Esophagus squamous epithelium (tissue), 5 donors: ENCODE data around the gene INSRR. TPM values are rescaled to one million over a fixed set of nuclear protein-coding genes. Genes with fewer than 3 reads are reported as not detected.

Experiments used
- DNase-seq: peaks from one replicate; lab custom pipeline; 2025; lab: John Stamatoyannopoulos, UW
- H3K27ac ChIP-seq, 4 donors: fragments of 200-600 bp; sonication (generic); one replicate each; pipeline ENCODE4 v1.5.1; 2016 to 2019; ENCODE audit warnings: mild to moderate bottlenecking in 1 of 4
- H3K27me3 ChIP-seq, 4 donors: fragments of 200-600 bp; sonication (generic); 1 replicate in 3 of 4; 2 replicates in 1 of 4; pipeline versions ENCODE4 v1.5.1 to v1.6.0; 2017 to 2021; ENCODE audit warnings: antibody characterized with exemption in 1 of 4
- H3K36me3 ChIP-seq, 3 donors: fragments of 200-600 bp; sonication (generic); one replicate each; pipeline ENCODE4 v1.5.1; 2016 to 2019
- H3K4me1 ChIP-seq, 3 donors: fragments of 200-600 bp; sonication (generic); one replicate each; pipeline ENCODE4 v1.5.1; 2017 to 2019
- H3K4me3 ChIP-seq, 4 donors: fragments of 200-600 bp; sonication (generic); 1 replicate in 3 of 4; 2 replicates in 1 of 4; pipeline ENCODE4 v1.5.1; 2016 to 2019; ENCODE audit warnings: mild to moderate bottlenecking in 2 of 4, moderate library complexity in 1 of 4
- H3K9me3 ChIP-seq, 3 donors: fragments of 200-600 bp; sonication (generic); one replicate each; pipeline ENCODE4 v1.5.1; 2016 to 2019
- CTCF ChIP-seq, 6 experiments: fragments of 450-650 bp in 4 of 6; fragments of 200-600 bp in 2 of 6; sonication (generic) in 2 of 6; IDR thresholded peaks; one replicate each; pipeline ENCODE4 v1.5.1; 2016 to 2019; ENCODE audit warnings: antibody characterized with exemption in 6 of 6, mild to moderate bottlenecking in 4 of 6, moderate library complexity in 4 of 6
- POLR2A ChIP-seq, 4 donors: fragments of 450-650 bp; IDR thresholded peaks; one replicate each; pipeline ENCODE4 v1.6.1; 2017; ENCODE audit warnings: antibody characterized with exemption in 4 of 4, mild to moderate bottlenecking in 4 of 4, moderate library complexity in 3 of 4
- WGBS, 2 donors: methylation state at CpG; one replicate each; pipeline ENCODE4 v1.1.5; 2018; 5-methylcytosine and 5-hydroxymethylcytosine counted together
- intact Hi-C: fragments of 100-400 bp; cut with DNase I; formaldehyde crosslinking; loops from one replicate; pipeline ENCODE4 v1.15.0; 2022
- total RNA-seq, 4 donors: library from RNA; depleted of rRNA; stranded (reverse); fragments of >200 nt; gene quantifications; one replicate each; pipeline ENCODE4 v1.1.0, GENCODE V29; 2016
- donor health status: DM: yes; HTN: yes; CAD: no.

Gene INSRR
- total RNA-seq, 4 donors from 2014 or later: not detected

GRCh38 chr1:156864796-156865195, 5.9 kb upstream of the INSRR start:
- no peak for DNase-seq
- TF ChIP-seq CTCF (IDR thresholded peaks at IDR 0.05) (no peak), POLR2A (IDR thresholded peaks at IDR 0.05) (no peak)
- Histone ChIP-seq H3K27ac (no peak overlapping the region), H3K36me3 (no peaks in the 10 kb centered on the region), H3K4me3 (no peak overlapping the region), H3K9me3 (no peaks in the 10 kb centered on the region), H3K4me1 (peaks cover 13 to 17% (median 14%) of the 10 kb centered on the region in 3 donors), H3K27me3 (peaks cover 8 to 81% (median 18%) of the 10 kb centered on the region in 4 donors)
- intact Hi-C loops: no loop called here
- WGBS, 2 donors: no CpG with 5 or more reads among the region's 4 CpGs

- Histone ChIP-seq H3K27ac (no peak overlapping the region), H3K9me3 (no peaks in the 10 kb centered on the region), H3K36me3 (no peaks in the 10 kb centered on the region), H3K4me3 (no peak overlapping the region), H3K27me3 (peaks cover 8 to 92% (median 21%) of the 10 kb centered on the region in 4 donors), H3K4me1 (peaks cover 24 to 28% (median 26%) of the 10 kb centered on the region in 3 donors)
- no peak for TF ChIP-seq POLR2A (IDR thresholded peaks at IDR 0.05)
- no peak for TF ChIP-seq CTCF (IDR thresholded peaks at IDR 0.05)
- WGBS, 2 donors: 71 to 76% methylated on average over 4 to 6 of the region's 7 CpGs
- DNase-seq: no peak
- intact Hi-C loops: no loop called here
These were observed 4.7 kb upstream of the INSRR start for GRCh38 chr1:156863631-156864030.

- no peak for TF ChIP-seq POLR2A (IDR thresholded peaks at IDR 0.05)
- no peak for TF ChIP-seq CTCF (IDR thresholded peaks at IDR 0.05)
- Histone ChIP-seq H3K27ac (no peak overlapping the region), H3K27me3 (peaks cover 8 to 92% (median 23%) of the 10 kb centered on the region in 4 donors), H3K4me3 (no peak overlapping the region), H3K4me1 (peaks cover 24 to 32% (median 28%) of the 10 kb centered on the region in 3 donors), H3K9me3 (no peaks in the 10 kb centered on the region), H3K36me3 (no peaks in the 10 kb centered on the region)
- WGBS, 2 donors: 37 to 46% methylated on average over 8 to 10 of the region's 10 CpGs
- no peak for DNase-seq
- intact Hi-C loops: no loop called here
These were observed 4.2 kb upstream of the INSRR start for GRCh38 chr1:156862997-156863599.

GRCh38 chr1:156862584-156862983, 3.7 kb upstream of the INSRR start:
- no peak overlapping the region for H3K27ac ChIP-seq
- 79 to 93% methylated on average over 3 to 4 of the region's 6 CpGs for WGBS, 2 donors
- H3K27me3 ChIP-seq: peaks cover 8 to 94% (median 23%) of the 10 kb centered on the region in 4 donors
- no peaks in the 10 kb centered on the region for H3K9me3 ChIP-seq
- DNase-seq: no peak
- no peak for TF ChIP-seq POLR2A (IDR thresholded peaks at IDR 0.05)
- TF ChIP-seq CTCF (IDR thresholded peaks at IDR 0.05): no peak
- intact Hi-C loops: no loop called here
- no peak overlapping the region for H3K4me3 ChIP-seq
- H3K36me3 ChIP-seq: no peaks in the 10 kb centered on the region
- H3K4me1 ChIP-seq: peaks cover 24 to 32% (median 28%) of the 10 kb centered on the region in 3 donors

- Histone ChIP-seq H3K4me3 (peak within 1 kb of the TSS; percentile 4 to 61 (median 30)), H3K27ac (no peak within 1 kb of the TSS), H3K9me3 (no peaks in the 10 kb centered on the region), H3K36me3 (no peaks in the 10 kb centered on the region), H3K4me1 (peaks cover 24 to 32% (median 28%) of the 10 kb centered on the region in 3 donors), H3K27me3 (peaks cover 8 to 96% (median 23%) of the 10 kb centered on the region in 4 donors)
- no peak for DNase-seq
- no peak for TF ChIP-seq POLR2A (IDR thresholded peaks at IDR 0.05)
- TF ChIP-seq CTCF (IDR thresholded peaks at IDR 0.05): no peak
- 25% methylated on average over 4 of the region's 69 CpGs; no CpG with 5 or more reads in 1 of the 2 donors for whole genome bisulfite sequencing, 2 donors
- intact Hi-C loops: no loop called here
These were observed 1.9 kb upstream of the INSRR start, which contains the start of gene NTRK1 for GRCh38 chr1:156860628-156861423. TSS of gene NTRK1 (plus strand) at chr1:156860865. CDS start at chr1:156860935, 70 bp downstream.
